Gastrocnemius medialis (tissue), 4 donors: ENCODE measurements around the gene SPOUT1.

Source experiments
- CTCF ChIP-seq, 5 experiments: fragments of 450-650 bp in 3 of 5; fragments of 200-600 bp in 2 of 5; sonication (generic) in 2 of 5; IDR thresholded peaks in 4 of 5; conservative IDR thresholded peaks in 1 of 5; 1 replicate in 4 of 5; 2 replicates in 1 of 5; pipeline ENCODE4 v1.5.1; 2016 to 2019; ENCODE audit warnings: antibody characterized with exemption in 5 of 5, mild to moderate bottlenecking in 3 of 5, moderate library complexity in 3 of 5
- POLR2A ChIP-seq, 2 donors: fragments of 450-650 bp; IDR thresholded peaks; one replicate each; pipeline ENCODE4 v1.6.1; 2017; ENCODE audit warnings: antibody characterized with exemption in 2 of 2, mild to moderate bottlenecking in 2 of 2, moderate library complexity in 2 of 2

GRCh38 chr9:128821584-128822406 lies 7.8 kb downstream of the SPOUT1 start:
- no peak for TF ChIP-seq POLR2A (IDR thresholded peaks at IDR 0.05)
- TF ChIP-seq CTCF (IDR thresholded peaks at IDR 0.05 in 4 of 5, conservative IDR thresholded peaks at IDR 0.05 in 1 of 5), result no peak
